Endothelial cell of umbilical vein (primary cell): ENCODE measurements around the gene NFIC. TPM values are rescaled to one million over a fixed set of nuclear protein-coding genes. Genes with fewer than 3 reads are reported as not detected.

Experiments used
- BruUV-seq: library from RNA; stranded (reverse); fragments of 400-500 nt; replicated peaks from 2 replicates; lab custom pipeline; 2021; lab: Mats Ljungman, UMichigan
- CTCF ChIA-PET: fragments of 300-600, 350-600 bp; sonication (Branson Sonifier 250); formaldehyde crosslinking; loops from one replicate; lab custom pipeline; 2021; ENCODE audit warnings: antibody characterized with exemption, inconsistent platforms; lab: Charles Lee
- POLR2A ChIA-PET: fragments of 300-600, 350-600 bp; sonication (Branson Sonifier 250); formaldehyde crosslinking; loops from one replicate; lab custom pipeline; 2021; ENCODE audit warnings: antibody characterized with exemption, inconsistent platforms; lab: Charles Lee
- DNase-seq: peaks from one replicate; pipeline ENCODE4 v3.0.0-alpha.2; 2011; ENCODE audit warnings: low read depth, low spot score
- FAIRE-seq: peaks from 2 replicates; lab custom pipeline; 2011; peaks lifted over from hg19 to GRCh38; lab: Jason Lieb, UNC
- H2AFZ ChIP-seq: 2 replicates; pipeline ENCODE4 v1.6.0; 2012; ENCODE audit warnings: low read depth, low read length, control low read depth, inconsistent platforms
- H3K27ac ChIP-seq: 2 replicates; pipeline ENCODE4 v1.5.1; 2011; ENCODE audit warnings: low read depth, mild to moderate bottlenecking, control low read depth, low read length, moderate library complexity; ENCODE audit not compliant: insufficient read depth
- H3K27me3 ChIP-seq, 2 experiments: 2 replicates each; pipeline versions ENCODE4 v1.6.0 to v1.6.1; 2011; ENCODE audit warnings: low read length in 2 of 2, mixed read lengths in 1 of 2; ENCODE audit not compliant: control insufficient read depth in 2 of 2, insufficient read depth in 2 of 2
- H3K36me3 ChIP-seq, 2 experiments: 2 replicates in 1 of 2; 3 replicates in 1 of 2; pipeline ENCODE4 v1.5.1; 2011; ENCODE audit warnings: low read length in 2 of 2, mild to moderate bottlenecking in 1 of 2, moderate library complexity in 1 of 2; ENCODE audit not compliant: control insufficient read depth in 2 of 2, insufficient read depth in 2 of 2; ENCODE audit errors: extremely low read depth in 1 of 2
- H3K4me1 ChIP-seq: 3 replicates; pipeline ENCODE4 v1.5.1; 2011; ENCODE audit warnings: mild to moderate bottlenecking, low read length; ENCODE audit not compliant: control insufficient read depth, insufficient read depth; ENCODE audit errors: extremely low read depth
- H3K4me2 ChIP-seq: 2 replicates; pipeline ENCODE4 v1.6.1; 2011; ENCODE audit warnings: low read length, control low read depth, mixed read lengths; ENCODE audit not compliant: insufficient read depth
- H3K4me3 ChIP-seq, 3 experiments: fragments of 200-600 bp in 1 of 3; sonication (generic), shearing (Covaris generic) in 1 of 3; replicated peaks in 1 of 3; 2 replicates each; pipeline ENCODE4 v1.5.1; 2011 to 2016; ENCODE audit warnings: control low read depth in 3 of 3, low read length in 3 of 3, mild to moderate bottlenecking in 2 of 3, inconsistent platforms in 1 of 3, low read depth in 1 of 3, moderate library complexity in 1 of 3; ENCODE audit not compliant: insufficient read depth in 1 of 3
- H3K79me2 ChIP-seq: 2 replicates; pipeline ENCODE4 v1.6.0; 2012; ENCODE audit warnings: low read length, inconsistent platforms; ENCODE audit not compliant: control insufficient read depth, insufficient read depth
- H3K9ac ChIP-seq: replicated peaks from 2 replicates; pipeline ENCODE3; 2011; ENCODE audit warnings: low read length, control low read depth; ENCODE audit not compliant: insufficient read depth; ENCODE audit errors: extremely low read depth
- H3K9me1 ChIP-seq: replicated peaks from 3 replicates; pipeline ENCODE4 v1.6.0; 2011; ENCODE audit warnings: mild to moderate bottlenecking, low read length; ENCODE audit not compliant: control insufficient read depth, insufficient read depth; ENCODE audit errors: extremely low read depth
- H3K9me3 ChIP-seq: replicated peaks from 2 replicates; pipeline ENCODE4 v1.5.1; 2012; ENCODE audit warnings: low read length, inconsistent platforms; ENCODE audit not compliant: control insufficient read depth, insufficient read depth
- H4K20me1 ChIP-seq: replicated peaks from 2 replicates; pipeline ENCODE3; 2011; ENCODE audit warnings: mild to moderate bottlenecking, low read length; ENCODE audit not compliant: control insufficient read depth, insufficient read depth; ENCODE audit errors: extremely low read depth
- CTCF ChIP-seq, 2 donors: IDR thresholded peaks; 1 replicate in 1 of 2; 2 replicates in 1 of 2; pipeline ENCODE4 v1.5.1; 2011; ENCODE audit warnings: low read length in 2 of 2, mild to moderate bottlenecking in 2 of 2, moderate library complexity in 2 of 2, control low read depth in 1 of 2, inconsistent platforms in 1 of 2, low read depth in 1 of 2; ENCODE audit not compliant: insufficient read depth in 1 of 2; ENCODE audit errors: extremely low read depth in 1 of 2
- EZH2 ChIP-seq: IDR thresholded peaks from 2 replicates; pipeline ENCODE4 v1.6.1; 2012; ENCODE audit warnings: borderline replicate concordance, low read depth, mild to moderate bottlenecking, moderate library complexity, low read length, inconsistent platforms; ENCODE audit not compliant: severe bottlenecking
- FOS ChIP-seq: IDR thresholded peaks from 2 replicates; pipeline ENCODE4 v1.6.1; 2011; ENCODE audit warnings: mild to moderate bottlenecking, low read length, moderate library complexity, borderline replicate concordance; ENCODE audit not compliant: insufficient read depth
- GATA2 ChIP-seq: IDR thresholded peaks from 2 replicates; pipeline ENCODE4 v1.7.0; 2011; ENCODE audit warnings: low read depth, mild to moderate bottlenecking, moderate library complexity, mixed read lengths, low read length; ENCODE audit not compliant: insufficient read length, insufficient read depth
- JUN ChIP-seq: IDR thresholded peaks from 2 replicates; pipeline ENCODE4 v1.6.1; 2011; ENCODE audit warnings: borderline replicate concordance, low read depth; ENCODE audit not compliant: insufficient read length, insufficient read depth
- MAX ChIP-seq: IDR thresholded peaks from 2 replicates; pipeline ENCODE4 v1.6.1; 2011; ENCODE audit not compliant: insufficient read depth, insufficient read length
- MYC ChIP-seq: IDR thresholded peaks from one replicate; pipeline ENCODE4 v1.6.1; 2011; ENCODE audit warnings: mild to moderate bottlenecking, low read depth, low read length
- POLR2A ChIP-seq: IDR thresholded peaks from 2 replicates; pipeline ENCODE4 v1.6.1; 2012; ENCODE audit warnings: low read depth, mild to moderate bottlenecking, control low read depth, low read length
- POLR2AphosphoS5 ChIP-seq: IDR thresholded peaks from 2 replicates; pipeline ENCODE4 v1.6.1; 2012; ENCODE audit warnings: low read depth, mild to moderate bottlenecking, control low read depth, low read length, moderate library complexity; ENCODE audit not compliant: insufficient read depth
- dilution Hi-C: fragments of 300-500 bp; cut with MboI; formaldehyde crosslinking; loops from one replicate; pipeline ENCODE4 v1.15.0; 2019; ENCODE audit warnings: low sequenced_read_pairs; ENCODE audit not compliant: extremely low pct_ligation_motif_present
- intact Hi-C: fragments of 100-400 bp; cut with micrococcal nuclease; formaldehyde crosslinking; loops from one replicate; pipeline ENCODE4 v1.10.0; 2022
- polyA plus RNA-seq, 4 experiments: library from polyadenylated mRNA; depleted of rRNA in 3 of 4; stranded (reverse) in 3 of 4; unstranded in 1 of 4; fragments of >200 nt; gene quantifications; 2 replicates each; pipeline versions ENCODE4 v1.2.1 to v1.2.3, GENCODE V29; 2011 to 2012; ENCODE audit warnings: missing spikeins in 1 of 4
- total RNA-seq: library from RNA; stranded (reverse); gene quantifications from 2 replicates; pipeline ENCODE4 v1.2.3, GENCODE V29; 2021

Gene NFIC
- total and polyA plus RNA-seq, 2 donors (not counting 3 experiments of a cell fraction or from before 2014, with no cell fraction given) = 11.4 to 133 TPM

GRCh38 chr19:3402631-3403443 lies 36.5 kb downstream of the NFIC start:
- Histone ChIP-seq H3K9ac (peak overlapping the region; percentile 3), H3K9me3 (no peaks in the 10 kb centered on the region), H3K27ac (peak overlapping the region; percentile 81), H3K27me3 (no peaks in the 10 kb centered on the region), H3K4me2 (peak overlapping the region; percentile 53), H3K4me3 (no peak overlapping the region), H3K4me1 (peaks cover 22% of the 10 kb centered on the region), H4K20me1 (no peaks in the 10 kb centered on the region), H3K36me3 (peaks cover 0 to 2% of the 10 kb centered on the region in 2 experiments), H2AFZ (no peak overlapping the region), H3K79me2 (peaks cover 72% of the 10 kb centered on the region), H3K9me1 (no peaks in the 10 kb centered on the region)
- intact Hi-C loops = no loop called here
- DNase-seq (no peak), FAIRE-seq (peak; percentile 47)
- ChIA-PET POLR2A (no interaction called here), CTCF (no interaction called here)
- TSS peak; percentile 9 for BruUV-seq
- dilution Hi-C loops = no loop called here
- TF ChIP-seq JUN (no peak), GATA2 (no peak), POLR2AphosphoS5 (no peak), POLR2A (no peak), MYC (no peak), CTCF (IDR thresholded peaks at IDR 0.05; ENCODE audit: extremely low read depth in 1 of 2, insufficient read depth in 1 of 2, low read depth in 1 of 2, low read length in 2 of 2) (no peak), MAX (no peak), FOS (no peak), EZH2 (no peak)
